Common myeloid progenitor, CD34-positive (primary cell): ENCODE results near the gene MED12L.

ENCODE experiments used
- CTCF ChIA-PET: fragments of 350-600 bp; sonication (Branson Sonifier 250); formaldehyde crosslinking; loops from one replicate; lab custom pipeline; 2021; ENCODE audit warnings: antibody characterized with exemption; lab: Charles Lee
- POLR2A ChIA-PET: fragments of 350-600 bp; sonication (Branson Sonifier 250); formaldehyde crosslinking; loops from one replicate; lab custom pipeline; 2021; ENCODE audit warnings: antibody characterized with exemption; lab: Charles Lee
- DNase-seq, 3 donors: peaks; one replicate each; pipeline versions ENCODE4 v3.0.0 to v3.0.0-alpha.2; 2013
- H3K27ac ChIP-seq, 2 experiments: 1 replicate in 1 of 2; 2 replicates in 1 of 2; pipeline ENCODE4 v1.7.0; 2013; ENCODE audit warnings: inconsistent platforms in 2 of 2, low read length in 2 of 2, mild to moderate bottlenecking in 2 of 2, low read depth in 1 of 2, moderate library complexity in 1 of 2; ENCODE audit not compliant: severe bottlenecking in 2 of 2, insufficient read depth in 1 of 2, poor library complexity in 1 of 2
- H3K27me3 ChIP-seq, 5 experiments: replicated peaks in 2 of 5; 1 replicate in 3 of 5; 2 replicates in 2 of 5; pipeline versions ENCODE4 v1.6.1 to v1.7.0; 2013; ENCODE audit warnings: low read length in 4 of 5, mild to moderate bottlenecking in 2 of 5, moderate library complexity in 2 of 5, inconsistent platforms in 1 of 5; ENCODE audit not compliant: insufficient read depth in 5 of 5, control insufficient read depth in 4 of 5
- H3K36me3 ChIP-seq, 4 experiments: 1 replicate in 2 of 4; 2 replicates in 2 of 4; pipeline versions ENCODE4 v1.6.1 to v1.7.0; 2013; ENCODE audit warnings: low read length in 3 of 4, control low read depth in 1 of 4, mild to moderate bottlenecking in 1 of 4; ENCODE audit not compliant: control insufficient read depth in 4 of 4, insufficient read depth in 4 of 4
- H3K4me1 ChIP-seq, 4 experiments: 1 replicate in 3 of 4; 2 replicates in 1 of 4; pipeline versions ENCODE4 v1.6.1 to v1.7.1; 2013; ENCODE audit warnings: low read length in 3 of 4, mild to moderate bottlenecking in 3 of 4, control low read depth in 1 of 4, inconsistent platforms in 1 of 4, moderate library complexity in 1 of 4; ENCODE audit not compliant: control insufficient read depth in 4 of 4, insufficient read depth in 4 of 4; ENCODE audit errors: control extremely low read depth in 1 of 4
- H3K4me3 ChIP-seq, 7 experiments: 1 replicate in 4 of 7; 2 replicates in 3 of 7; pipeline versions ENCODE4 v1.5.1 to v1.7.0; 2013; ENCODE audit warnings: mild to moderate bottlenecking in 7 of 7, low read length in 6 of 7, moderate library complexity in 6 of 7, inconsistent platforms in 2 of 7, low read depth in 2 of 7, control low read depth in 1 of 7; ENCODE audit not compliant: insufficient read depth in 4 of 7, control insufficient read depth in 1 of 7; ENCODE audit errors: extremely low read depth in 1 of 7
- H3K9me3 ChIP-seq, 5 experiments: 1 replicate in 4 of 5; 2 replicates in 1 of 5; pipeline versions ENCODE4 v1.6.1 to v1.7.1; 2013; ENCODE audit warnings: low read length in 4 of 5, mild to moderate bottlenecking in 2 of 5, inconsistent platforms in 1 of 5, low read depth in 1 of 5, moderate library complexity in 1 of 5; ENCODE audit not compliant: control insufficient read depth in 4 of 5, insufficient read depth in 2 of 5; ENCODE audit errors: control extremely low read depth in 1 of 5
- WGBS: methylation state at CpG from one replicate; pipeline ENCODE4 v1.1.5; 2013; ENCODE audit not compliant: insufficient coverage; 5-methylcytosine and 5-hydroxymethylcytosine counted together

MED12L gene

DNA sequence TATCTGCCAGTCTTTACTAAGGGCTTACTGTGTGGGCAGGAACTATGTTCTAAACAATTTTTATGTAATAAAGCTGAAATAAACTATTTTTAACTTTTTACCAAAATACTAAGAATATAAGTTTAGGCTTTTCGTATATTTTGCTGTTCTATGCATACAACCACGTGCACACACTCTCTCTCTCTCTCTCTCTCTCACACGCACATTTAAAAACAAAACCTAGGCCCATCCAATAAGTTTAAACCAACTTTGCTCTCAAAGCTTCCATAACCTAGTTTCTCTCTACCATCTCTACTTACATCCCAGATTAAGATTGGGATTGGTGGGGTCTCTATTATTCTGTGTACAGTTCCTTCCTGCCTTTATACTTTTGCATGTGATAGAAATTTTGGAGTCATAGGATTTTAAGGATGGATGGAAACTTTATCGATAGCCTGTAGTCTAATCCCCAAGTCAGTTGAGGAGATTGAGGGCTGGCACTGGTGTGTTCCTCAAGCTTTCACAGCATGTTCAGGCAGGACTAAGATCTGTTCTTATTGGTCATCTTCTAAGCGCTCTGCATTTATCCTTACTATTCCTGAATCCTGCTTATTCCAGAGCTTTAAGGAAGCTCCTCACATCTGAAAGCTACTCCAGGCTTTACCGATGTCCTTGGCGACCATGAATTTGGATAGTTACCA is 115.7 kb downstream of the MED12L start:
- WGBS: 100% methylated on average over 3 of the region's 7 CpGs
- ChIA-PET POLR2A (interaction anchor here (0.7 to 0.9 kb wide), 2 partner anchors 9 to 27 kb away, joined by 3 read pairs; no protein-coding TSS in a partner anchor), CTCF (interaction anchor here (1.3 to 2.1 kb wide), 6 partner anchors 10 to 79 kb away, joined by 3 to 8 read pairs (median 3); no protein-coding TSS in a partner anchor)
- no peak for DNase-seq
- no peaks in the 10 kb centered on the region for H3K9me3 ChIP-seq
- H3K36me3 ChIP-seq: peaks cover 0 to 18% (median 8%) of the 10 kb centered on the region in 4 experiments
- peaks cover 0 to 11% (median 5%) of the 10 kb centered on the region in 4 experiments for H3K4me1 ChIP-seq
- H3K27me3 ChIP-seq: no peaks in the 10 kb centered on the region
- no peak overlapping the region for H3K27ac ChIP-seq
- no peak overlapping the region for H3K4me3 ChIP-seq

DNA sequence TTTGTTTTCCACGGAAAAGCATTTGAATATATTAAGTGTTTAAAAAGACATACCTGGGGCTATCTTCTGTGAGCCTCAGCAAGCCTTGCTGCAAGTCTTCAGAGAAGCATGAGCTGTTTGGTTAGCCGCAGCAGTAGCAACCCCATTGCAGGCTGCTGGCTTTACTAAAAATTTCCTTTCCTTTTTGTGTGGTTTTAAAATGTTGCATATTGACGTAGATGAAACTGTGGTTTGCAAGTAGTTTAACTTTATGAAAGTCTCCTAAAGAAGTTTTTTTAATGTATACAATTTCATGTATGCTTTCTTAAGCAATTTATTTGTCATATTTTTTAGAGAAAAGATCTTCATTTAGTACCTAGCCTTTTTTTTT is 117.6 kb downstream of the MED12L start, which contains the start of gene GPR171:
Gene GPR171 (minus strand): TSS at position 166 of the 370 bp plus-strand sequence. CDS start 3,830 bp downstream, outside the sequence.
- CTCF ChIA-PET: interaction anchor here (1.0 to 1.9 kb wide), 5 partner anchors 14 to 61 kb away, joined by 3 to 6 read pairs (median 5); no protein-coding TSS in a partner anchor
- DNase-seq: peak in 2 of 3 donors; percentile 44 to 56
- H3K9me3 ChIP-seq: no peaks in the 10 kb centered on the region
- peaks cover 0 to 16% (median 6%) of the 10 kb centered on the region in 4 experiments for H3K4me1 ChIP-seq
- H3K36me3 ChIP-seq: peaks cover 0 to 16% (median 7%) of the 10 kb centered on the region in 4 experiments
- H3K4me3 ChIP-seq: no peak within 1 kb of the TSS
- no peaks in the 10 kb centered on the region for H3K27me3 ChIP-seq
- H3K27ac ChIP-seq: peak within 1 kb of the TSS in 1 of 2 experiments; percentile 21
- POLR2A ChIA-PET: no interaction called here
- 71% methylated on average over 1 of the region's 3 CpGs for WGBS

DNA sequence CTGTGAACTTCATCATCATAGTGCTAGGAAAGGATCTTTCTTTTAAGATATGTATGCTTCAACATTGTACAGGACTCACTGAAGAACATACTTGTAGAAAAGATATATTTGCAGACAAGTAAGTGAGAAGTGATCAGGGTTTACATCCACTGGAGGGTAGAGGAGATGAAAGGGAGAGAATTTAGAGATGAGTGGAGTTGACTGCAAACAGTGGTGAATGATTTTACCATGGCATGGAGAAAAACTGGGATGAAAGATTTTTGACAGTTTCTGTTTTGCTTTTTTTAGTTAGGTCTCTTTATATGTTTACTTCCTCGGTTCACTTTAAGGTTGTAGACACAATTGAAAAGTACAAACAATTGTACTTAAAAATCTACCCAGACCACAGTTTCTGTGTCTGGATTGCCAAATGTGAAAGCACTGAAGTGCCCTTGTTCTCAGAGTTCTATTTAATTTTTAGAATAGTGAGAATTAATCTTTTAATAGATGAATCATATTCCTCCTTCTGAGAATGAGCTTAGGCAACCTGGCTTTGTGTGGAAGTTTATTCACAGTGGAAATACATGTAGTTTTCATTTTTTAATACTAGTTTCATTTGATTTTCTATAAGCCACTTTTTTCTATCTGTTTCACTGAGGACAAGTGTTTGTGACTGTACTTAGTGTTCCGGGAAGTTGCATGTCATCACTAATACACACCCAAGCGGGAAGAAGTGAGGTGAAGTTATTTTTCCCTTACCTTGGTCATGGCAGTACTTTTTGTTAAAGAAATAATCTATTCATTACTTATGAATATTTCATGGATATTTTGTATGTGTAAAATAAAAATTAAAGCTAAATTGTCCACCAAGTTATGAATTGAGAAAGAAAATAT is 119.3 kb downstream of the MED12L start:
- ChIA-PET POLR2A (interaction anchor here (0.6 kb wide), 1 partner anchor 13 kb away, joined by 4 read pairs; no protein-coding TSS in a partner anchor), CTCF (interaction anchor here (0.9 to 1.3 kb wide), 2 partner anchors 10 to 75 kb away, joined by 3 to 5 read pairs; no protein-coding TSS in a partner anchor)
- DNase-seq: no peak
- H3K9me3 ChIP-seq: no peaks in the 10 kb centered on the region
- no CpG with 5 or more reads among the region's 3 CpGs for WGBS
- peaks cover 0 to 23% (median 3%) of the 10 kb centered on the region in 4 experiments for H3K4me1 ChIP-seq
- H3K4me3 ChIP-seq: no peak overlapping the region
- no peak overlapping the region for H3K27ac ChIP-seq
- H3K36me3 ChIP-seq: peaks cover 0 to 9% (median 3%) of the 10 kb centered on the region in 4 experiments
- H3K27me3 ChIP-seq: no peaks in the 10 kb centered on the region

DNA sequence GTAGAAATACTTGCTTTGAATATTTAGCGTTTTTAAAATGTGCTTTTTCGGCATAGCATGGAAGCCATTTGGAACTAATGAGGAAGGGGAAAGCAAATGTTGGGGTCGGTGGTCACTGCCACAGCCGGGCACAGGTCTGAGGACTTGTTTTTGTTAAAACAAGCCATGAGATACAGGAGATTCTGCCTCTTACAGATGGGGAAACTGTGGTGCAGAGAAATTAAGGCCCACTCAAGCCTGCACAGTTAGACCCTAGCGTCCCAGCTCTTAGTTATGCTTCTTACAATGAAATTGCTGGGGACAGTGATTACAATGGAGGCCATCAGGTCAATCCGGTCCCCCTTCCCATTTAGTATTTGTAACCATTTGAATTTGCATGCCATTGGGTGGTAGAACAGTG is 120.0 kb downstream of the MED12L start:
- WGBS: 96% methylated on average over 6 of the region's 6 CpGs
- no peak overlapping the region for H3K4me3 ChIP-seq
- H3K27me3 ChIP-seq: no peaks in the 10 kb centered on the region
- ChIA-PET POLR2A (interaction anchor here (0.6 kb wide), 1 partner anchor 12 kb away, joined by 4 read pairs; no protein-coding TSS in a partner anchor), CTCF (interaction anchor here (0.9 to 1.3 kb wide), 2 partner anchors 9 to 75 kb away, joined by 3 to 5 read pairs; no protein-coding TSS in a partner anchor)
- H3K4me1 ChIP-seq: peaks cover 0 to 29% (median 4%) of the 10 kb centered on the region in 4 experiments
- no peak for DNase-seq
- H3K27ac ChIP-seq: no peak overlapping the region
- H3K9me3 ChIP-seq: no peaks in the 10 kb centered on the region
- H3K36me3 ChIP-seq: peaks cover 0 to 5% (median 3%) of the 10 kb centered on the region in 4 experiments

DNA sequence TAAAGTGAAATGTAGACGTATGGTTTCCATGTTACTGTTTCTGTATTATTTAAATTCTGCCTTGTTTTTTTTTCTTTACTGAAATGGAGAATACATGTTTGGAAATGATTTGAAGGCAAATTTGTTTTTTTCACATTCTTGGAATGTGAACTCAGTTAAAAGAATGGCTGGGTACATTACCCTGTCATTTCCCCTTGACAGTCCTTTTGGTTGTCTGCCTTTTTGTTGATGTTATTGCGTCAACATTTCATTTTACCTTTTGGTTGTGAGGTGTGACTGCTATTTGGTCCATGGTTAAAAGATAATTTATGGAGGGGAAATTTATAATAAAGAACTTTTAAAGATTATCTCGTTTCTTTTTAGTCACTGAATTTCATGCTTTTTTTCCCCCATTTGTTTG is 120.7 kb downstream of the MED12L start:
- ChIA-PET CTCF (interaction anchor here (1.8 kb wide), 1 partner anchor 50 kb away, joined by 4 read pairs; no protein-coding TSS in a partner anchor), POLR2A (no interaction called here)
- H3K4me3 ChIP-seq: no peak overlapping the region
- no CpG with 5 or more reads among the region's 3 CpGs for WGBS
- DNase-seq: no peak
- H3K27ac ChIP-seq: no peak overlapping the region
- H3K36me3 ChIP-seq: peaks cover 0 to 5% (median 3%) of the 10 kb centered on the region in 4 experiments
- H3K27me3 ChIP-seq: no peaks in the 10 kb centered on the region
- no peaks in the 10 kb centered on the region for H3K9me3 ChIP-seq
- H3K4me1 ChIP-seq: peaks cover 5 to 34% (median 9%) of the 10 kb centered on the region in 4 experiments

DNA sequence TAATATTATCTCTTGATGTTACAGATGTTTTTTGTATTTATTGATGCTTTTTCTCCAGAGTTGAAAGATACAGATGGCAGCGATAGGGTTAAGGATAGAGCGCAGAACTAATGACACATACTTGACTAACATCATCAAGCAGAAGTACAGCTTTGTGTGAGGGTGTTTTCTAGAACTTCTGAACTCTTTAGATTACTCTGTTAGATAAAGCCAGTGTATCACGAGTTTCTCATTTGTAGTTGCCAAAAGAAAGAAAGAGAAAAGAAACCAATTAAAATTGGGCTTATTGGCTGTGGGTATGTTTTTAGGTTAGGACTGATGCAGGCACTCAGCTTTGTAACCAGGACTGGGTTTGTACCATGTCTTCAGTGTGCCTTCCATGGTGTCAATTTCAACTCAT is 124.2 kb downstream of the MED12L start:
- H3K36me3 ChIP-seq: peaks cover 0 to 13% (median 5%) of the 10 kb centered on the region in 4 experiments
- no peaks in the 10 kb centered on the region for H3K27me3 ChIP-seq
- no peak overlapping the region for H3K4me3 ChIP-seq
- peaks cover 5 to 36% (median 12%) of the 10 kb centered on the region in 4 experiments for H3K4me1 ChIP-seq
- DNase-seq: peak in 2 of 3 donors; percentile 15 to 44
- CTCF ChIA-PET: interaction anchor here (1.1 to 7.2 kb wide), 7 partner anchors 10 to 83 kb away, joined by 3 to 48 read pairs (median 7); partner anchors contain the start of gene P2RY14
- POLR2A ChIA-PET: no interaction called here
- H3K9me3 ChIP-seq: no peaks in the 10 kb centered on the region
- no peak overlapping the region for H3K27ac ChIP-seq
- no CpG with 5 or more reads among the region's 3 CpGs for WGBS
